Natural killer cell (primary cell): ENCODE data around the gene GRWD1. TPM values are rescaled to one million over a fixed set of nuclear protein-coding genes. Genes with fewer than 3 reads are reported as not detected.

Source experiments
- ATAC-seq, 3 donors: fragments of 150-1000 bp in 2 of 3; fragments of 200-7000 bp in 1 of 3; cut with Tn5 transposase; 1 replicate in 1 of 3; 2 replicates in 2 of 3; pipeline ENCODE4 v1.10.0; 2021; ENCODE audit warnings: mild to moderate bottlenecking in 2 of 3, moderate library complexity in 2 of 3
- DNase-seq, 2 donors: peaks; one replicate each; pipeline versions ENCODE4 v3.0.0 to v3.0.0-alpha.2; 2013 to 2021; ENCODE audit warnings: mixed read lengths in 1 of 2
- H3K27ac ChIP-seq: one replicate; pipeline ENCODE4 v1.5.1; 2013; ENCODE audit warnings: mild to moderate bottlenecking, low read length
- H3K27me3 ChIP-seq: one replicate; pipeline ENCODE4 v1.6.1; 2013; ENCODE audit warnings: low read length; ENCODE audit not compliant: control insufficient read depth, insufficient read depth
- H3K36me3 ChIP-seq: one replicate; pipeline ENCODE4 v1.6.1; 2013; ENCODE audit warnings: low read length; ENCODE audit not compliant: control insufficient read depth, insufficient read depth
- H3K4me1 ChIP-seq: one replicate; pipeline ENCODE4 v1.6.1; 2013; ENCODE audit warnings: low read length; ENCODE audit not compliant: control insufficient read depth, insufficient read depth
- H3K4me3 ChIP-seq: one replicate; pipeline ENCODE4 v1.5.1; 2013; ENCODE audit warnings: low read length
- H3K9me3 ChIP-seq: one replicate; pipeline ENCODE4 v1.6.1; 2013; ENCODE audit warnings: low read length; ENCODE audit not compliant: control insufficient read depth, insufficient read depth
- H3K27ac Mint-ChIP-seq, 2 donors: one replicate each; pipeline ENCODE4 v1.8.0; 2022; ENCODE audit warnings: mild to moderate bottlenecking in 2 of 2, mixed read lengths in 2 of 2, moderate library complexity in 1 of 2
- H3K27me3 Mint-ChIP-seq, 2 donors: one replicate each; pipeline ENCODE4 v1.8.0; 2022; ENCODE audit warnings: low read depth in 2 of 2, mixed read lengths in 2 of 2
- H3K36me3 Mint-ChIP-seq: one replicate; pipeline ENCODE4 v1.8.0; 2022; ENCODE audit warnings: mixed read lengths
- H3K4me1 Mint-ChIP-seq, 2 donors: one replicate each; pipeline ENCODE4 v1.8.0; 2022; ENCODE audit warnings: mixed read lengths in 2 of 2
- H3K4me3 Mint-ChIP-seq: one replicate; pipeline ENCODE4 v1.8.0; 2022; ENCODE audit warnings: mild to moderate bottlenecking, moderate library complexity, mixed read lengths
- H3K9me3 Mint-ChIP-seq, 2 donors: one replicate each; pipeline ENCODE4 v1.8.0; 2022; ENCODE audit warnings: mixed read lengths in 2 of 2
- WGBS: methylation state at CpG from one replicate; pipeline ENCODE4 v1.1.7; 2013; ENCODE audit warnings: missing lambda C conversion rate; ENCODE audit not compliant: insufficient coverage; 5-methylcytosine and 5-hydroxymethylcytosine counted together
- intact Hi-C: fragments of 100-400 bp; cut with micrococcal nuclease; formaldehyde crosslinking; loops from one replicate; pipeline ENCODE4 v1.14.2; 2022
- total RNA-seq, 4 donors: library from RNA; stranded (reverse); fragments of 120-200 nt in 1 of 4; gene quantifications; one replicate each; pipeline versions ENCODE4 v1.2.3 to v1.2.4, GENCODE V29; 2013 to 2022
- TF ChIP-seq, protein P1 (sequence below): fragments of 200-600 bp; IDR thresholded peaks from one replicate; pipeline ENCODE4 v1.8.0; 2022; ENCODE audit warnings: antibody characterized with exemption

GRWD1 gene
- total RNA-seq, 3 donors from 2014 or later (not counting 1 experiment from before 2014, with no cell fraction given), result 14.2 to 29.0 (median 16.7) TPM

DNA sequence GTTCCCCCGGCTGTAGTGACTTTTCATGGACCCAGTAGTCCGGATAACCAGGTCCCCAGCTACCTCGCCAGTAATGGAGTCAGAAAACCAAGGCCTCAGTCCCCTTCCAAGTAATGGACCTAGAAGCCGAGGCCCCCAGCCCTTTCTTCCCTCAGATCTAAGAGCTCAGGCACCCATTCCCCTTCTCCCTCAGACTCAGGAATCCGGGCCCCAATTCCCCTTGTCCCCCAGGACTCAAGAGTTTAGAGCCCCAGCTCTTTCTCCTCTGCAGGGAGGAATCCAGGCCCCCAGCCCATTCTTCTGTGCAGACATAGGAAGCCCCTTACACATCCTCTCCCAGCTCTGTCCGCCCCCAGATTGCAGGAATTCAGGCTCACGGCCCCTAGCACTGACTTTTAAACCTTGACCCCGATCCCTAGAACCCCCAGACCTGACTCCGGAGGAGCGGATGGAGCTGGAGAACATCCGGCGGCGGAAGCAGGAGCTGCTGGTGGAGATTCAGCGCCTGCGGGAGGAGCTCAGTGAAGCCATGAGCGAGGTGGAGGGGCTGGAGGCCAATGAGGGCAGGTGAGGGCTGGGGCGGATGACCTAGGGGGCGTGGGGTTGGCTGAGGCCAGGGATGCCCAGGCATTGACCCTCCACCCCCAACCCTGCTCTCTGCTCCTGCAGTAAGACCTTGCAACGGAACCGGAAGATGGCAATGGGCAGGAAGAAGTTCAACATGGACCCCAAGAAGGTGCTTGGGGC lies 24.3 kb downstream of the GRWD1 start:
- Histone ChIP-seq H3K27ac (peak overlapping the region; percentile 8), H3K36me3 (peaks cover 35% of the 10 kb centered on the region), H3K4me3 (peak overlapping the region; percentile 92), H3K9me3 (no peaks in the 10 kb centered on the region), H3K4me1 (peaks cover 38% of the 10 kb centered on the region), H3K27me3 (no peaks in the 10 kb centered on the region)
- peaks cover 14 to 57% of the 10 kb centered on the region in 2 donors for H3K4me1 Mint-ChIP-seq
- no peak for ATAC-seq
- peak overlapping the region; percentile 97 for H3K4me3 Mint-ChIP-seq
- intact Hi-C loops, result loop anchor here (2.0 kb wide), 2 partner anchors 23 to 137 kb away; no protein-coding TSS in a partner anchor
- no peaks in the 10 kb centered on the region for H3K9me3 Mint-ChIP-seq
- no peaks in the 10 kb centered on the region for H3K36me3 Mint-ChIP-seq
- WGBS, result 74% methylated on average over 20 of the region's 20 CpGs
- no peak for DNase-seq
- H3K27ac Mint-ChIP-seq, result peak overlapping the region; percentile 31 to 88
- H3K27me3 Mint-ChIP-seq, result no peaks in the 10 kb centered on the region
- TF ChIP-seq, protein P1, sequence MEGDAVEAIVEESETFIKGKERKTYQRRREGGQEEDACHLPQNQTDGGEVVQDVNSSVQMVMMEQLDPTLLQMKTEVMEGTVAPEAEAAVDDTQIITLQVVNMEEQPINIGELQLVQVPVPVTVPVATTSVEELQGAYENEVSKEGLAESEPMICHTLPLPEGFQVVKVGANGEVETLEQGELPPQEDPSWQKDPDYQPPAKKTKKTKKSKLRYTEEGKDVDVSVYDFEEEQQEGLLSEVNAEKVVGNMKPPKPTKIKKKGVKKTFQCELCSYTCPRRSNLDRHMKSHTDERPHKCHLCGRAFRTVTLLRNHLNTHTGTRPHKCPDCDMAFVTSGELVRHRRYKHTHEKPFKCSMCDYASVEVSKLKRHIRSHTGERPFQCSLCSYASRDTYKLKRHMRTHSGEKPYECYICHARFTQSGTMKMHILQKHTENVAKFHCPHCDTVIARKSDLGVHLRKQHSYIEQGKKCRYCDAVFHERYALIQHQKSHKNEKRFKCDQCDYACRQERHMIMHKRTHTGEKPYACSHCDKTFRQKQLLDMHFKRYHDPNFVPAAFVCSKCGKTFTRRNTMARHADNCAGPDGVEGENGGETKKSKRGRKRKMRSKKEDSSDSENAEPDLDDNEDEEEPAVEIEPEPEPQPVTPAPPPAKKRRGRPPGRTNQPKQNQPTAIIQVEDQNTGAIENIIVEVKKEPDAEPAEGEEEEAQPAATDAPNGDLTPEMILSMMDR, result no peak

DNA sequence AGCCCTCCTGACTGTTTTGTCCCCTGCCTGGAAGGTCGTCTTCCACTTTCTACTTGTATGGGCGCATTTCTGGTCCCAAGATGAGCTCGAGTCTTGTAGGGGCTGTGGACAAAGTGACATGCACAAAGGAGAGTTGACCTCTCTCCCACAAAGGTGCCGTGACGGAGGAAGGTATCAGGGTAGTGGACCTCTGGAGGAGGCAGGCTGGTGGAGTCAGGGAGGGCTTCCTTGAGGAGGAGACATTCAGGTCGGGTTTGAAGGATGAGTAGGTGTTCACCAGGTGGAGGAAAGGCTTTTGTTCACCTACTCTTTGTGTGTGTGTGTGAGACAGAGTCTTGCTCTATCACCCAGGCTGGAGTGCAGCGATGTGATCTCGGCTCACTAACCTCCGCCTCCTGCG lies 25.1 kb downstream of the GRWD1 start:
- H3K27me3 ChIP-seq, result no peaks in the 10 kb centered on the region
- Mint-ChIP-seq H3K9me3 (no peaks in the 10 kb centered on the region), H3K27ac (peak overlapping the region in 1 of 2 donors; percentile 4), H3K4me1 (peaks cover 14 to 65% of the 10 kb centered on the region in 2 donors), H3K4me3 (peak overlapping the region; percentile 26), H3K36me3 (no peaks in the 10 kb centered on the region), H3K27me3 (no peaks in the 10 kb centered on the region)
- WGBS, result 98% methylated on average over 10 of the region's 10 CpGs
- H3K4me3 ChIP-seq, result no peak overlapping the region
- H3K4me1 ChIP-seq, result peaks cover 39% of the 10 kb centered on the region
- DNase-seq, result no peak
- TF ChIP-seq, protein P1, result no peak
- no peak overlapping the region for H3K27ac ChIP-seq
- intact Hi-C loops, result no loop called here
- no peak for ATAC-seq
- peaks cover 41% of the 10 kb centered on the region for H3K36me3 ChIP-seq
- H3K9me3 ChIP-seq, result no peaks in the 10 kb centered on the region

DNA sequence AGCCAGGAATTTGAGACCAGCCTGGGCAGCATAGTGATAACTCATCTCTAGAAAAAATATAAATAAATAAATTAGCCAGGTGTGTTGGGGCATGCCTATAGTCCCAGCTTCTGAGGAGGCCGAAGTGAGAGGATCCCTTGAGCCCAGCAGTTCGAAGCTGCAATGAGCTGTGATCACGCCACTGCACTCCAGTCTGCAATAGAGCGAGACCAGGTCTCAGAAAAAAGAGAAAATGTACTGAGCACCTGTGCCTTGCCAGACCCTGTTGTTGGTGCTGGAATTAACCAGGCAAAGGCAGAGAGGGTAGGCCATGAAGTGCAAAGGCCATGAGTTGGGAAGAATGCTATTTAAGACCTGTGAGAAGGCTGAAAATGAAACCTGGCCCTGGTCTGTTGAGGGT lies 26.1 kb downstream of the GRWD1 start:
- no peaks in the 10 kb centered on the region for H3K27me3 Mint-ChIP-seq
- DNase-seq (no peak), ATAC-seq (no peak)
- no peaks in the 10 kb centered on the region for H3K36me3 Mint-ChIP-seq
- H3K4me1 ChIP-seq, result peaks cover 39% of the 10 kb centered on the region
- intact Hi-C loops, result no loop called here
- peaks cover 42% of the 10 kb centered on the region for H3K36me3 ChIP-seq
- H3K27ac ChIP-seq, result no peak overlapping the region
- no peak overlapping the region for H3K4me3 ChIP-seq
- no peaks in the 10 kb centered on the region for H3K27me3 ChIP-seq
- H3K4me1 Mint-ChIP-seq, result peaks cover 14 to 66% of the 10 kb centered on the region in 2 donors
- TF ChIP-seq, protein P1, result no peak
- no peaks in the 10 kb centered on the region for H3K9me3 ChIP-seq
- no peaks in the 10 kb centered on the region for H3K9me3 Mint-ChIP-seq
- WGBS, result 96% methylated on average over 4 of the region's 4 CpGs
- H3K27ac Mint-ChIP-seq, result no peak overlapping the region
- no peak overlapping the region for H3K4me3 Mint-ChIP-seq
